T-helper 22 cell (primary cell): ENCODE measurements around the gene CARHSP1.
"Not testable (repeated sequence)": the region's sequence is repeated elsewhere in the genome, so short reads cannot be mapped to it uniquely, and the experiment has no call there.

ENCODE experiments used
- DNase-seq: peaks from one replicate; pipeline ENCODE4 v3.0.0-alpha.2; 2020; ENCODE audit warnings: low read depth

The CARHSP1 gene

DNA sequence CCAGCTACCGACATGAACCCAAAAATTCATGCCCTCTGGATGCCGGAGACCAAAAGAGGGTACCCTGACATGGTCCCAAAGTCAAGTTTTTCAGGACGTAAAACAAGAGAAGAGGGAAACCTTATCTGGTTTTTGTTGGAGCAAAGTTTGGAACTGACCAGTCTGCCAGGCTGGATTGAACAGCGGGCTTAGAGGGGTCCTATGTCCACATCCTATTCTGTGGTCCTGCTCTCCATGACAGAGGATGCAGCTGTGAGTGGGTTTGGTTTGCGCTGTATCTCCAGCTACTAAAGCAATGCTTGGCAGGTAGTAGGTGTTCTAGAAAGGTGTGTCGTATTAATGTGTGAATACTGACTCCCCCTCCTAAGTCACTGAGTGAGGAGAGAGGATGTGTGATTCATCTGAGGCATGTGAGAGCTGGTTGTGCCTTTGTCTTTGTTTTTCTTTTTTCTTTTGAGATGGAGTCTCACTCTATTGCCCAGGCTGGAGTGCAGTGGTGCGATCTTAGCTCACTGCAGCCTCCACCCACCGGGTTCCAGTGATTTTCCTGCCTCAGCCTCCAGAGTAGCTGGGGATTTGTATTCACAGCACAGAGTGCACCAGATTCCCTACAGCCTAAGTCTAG lies 40.2 kb downstream of the CARHSP1 start:
- DNase-seq = no peak

DNA sequence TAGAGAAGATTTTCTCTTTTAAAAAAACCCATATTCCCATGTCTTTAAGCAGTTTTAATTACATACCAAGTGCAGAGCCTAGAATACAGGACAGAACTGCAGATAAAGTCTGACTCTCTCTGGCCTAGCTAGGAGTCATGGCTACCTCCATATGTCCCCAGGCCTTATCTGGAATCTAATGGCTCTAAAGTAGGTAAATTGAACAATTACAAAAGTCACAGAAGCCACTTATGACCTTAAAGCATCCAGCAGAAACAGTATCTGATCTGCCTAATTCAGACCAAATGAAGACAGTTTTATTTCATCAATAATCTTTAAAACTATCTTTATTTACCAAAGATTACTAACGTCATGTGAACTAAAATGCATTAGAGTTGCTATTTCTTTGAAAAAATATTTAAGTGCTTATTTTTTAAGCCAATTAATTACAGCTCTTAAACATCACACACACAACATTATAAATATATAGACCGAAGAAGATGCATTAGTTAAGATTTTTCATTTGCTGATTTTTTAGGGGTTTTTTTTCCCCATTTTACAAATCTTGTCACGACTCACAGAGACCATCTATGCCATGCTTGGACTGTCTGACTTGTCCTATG lies 42.4 kb downstream of the CARHSP1 start:
- DNase-seq = no peak

DNA sequence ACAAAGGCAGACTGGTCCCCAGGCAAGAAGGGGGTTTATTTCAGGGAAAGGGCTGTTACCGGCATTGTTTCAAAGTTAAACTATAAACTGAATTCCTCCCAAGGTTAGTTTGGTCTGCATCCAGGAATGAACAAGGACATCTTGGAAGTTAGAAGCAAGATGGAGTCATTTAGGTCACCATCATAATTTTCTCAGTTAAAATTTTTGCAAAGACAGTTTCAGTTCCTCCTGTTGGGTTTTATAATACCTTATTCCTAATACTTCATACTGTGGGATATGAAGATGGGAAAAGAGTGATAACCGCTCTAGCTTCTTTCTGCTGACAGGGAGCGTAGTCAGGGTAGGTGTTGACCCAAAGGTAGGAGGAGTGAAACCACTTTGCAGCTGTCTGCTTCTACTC lies 46.4 kb downstream of the CARHSP1 start:
- no peak for DNase-seq

DNA sequence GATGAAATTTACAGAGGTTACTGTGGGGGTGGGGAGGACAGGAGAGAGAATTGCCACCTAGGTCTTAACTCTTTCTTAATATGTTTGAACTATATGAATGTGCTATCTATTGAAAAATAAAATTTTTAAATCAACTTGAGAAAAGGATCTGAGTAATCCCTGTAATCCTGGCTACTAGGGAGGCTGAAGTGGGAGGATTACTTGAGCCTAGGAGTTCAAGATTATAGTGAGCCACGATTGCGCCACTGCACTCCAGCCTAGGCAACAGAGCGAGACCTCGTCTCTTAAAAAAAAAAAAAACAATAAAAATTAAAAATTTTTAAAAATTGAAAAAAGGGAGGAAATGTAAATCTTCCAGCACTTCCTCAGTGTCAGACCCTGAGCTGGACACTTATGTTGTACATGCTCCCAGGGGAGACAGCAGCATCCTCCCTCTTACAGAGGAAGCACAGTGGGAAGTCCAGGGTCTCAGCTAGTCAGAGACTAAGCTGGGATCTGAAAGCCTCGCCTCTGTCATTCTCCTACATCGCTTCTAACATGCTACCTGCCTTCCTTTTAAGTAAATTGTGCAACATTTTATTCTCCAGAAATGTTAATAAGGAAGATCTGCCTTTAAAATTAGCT lies 49.3 kb downstream of the CARHSP1 start:
- DNase-seq = no peak

DNA sequence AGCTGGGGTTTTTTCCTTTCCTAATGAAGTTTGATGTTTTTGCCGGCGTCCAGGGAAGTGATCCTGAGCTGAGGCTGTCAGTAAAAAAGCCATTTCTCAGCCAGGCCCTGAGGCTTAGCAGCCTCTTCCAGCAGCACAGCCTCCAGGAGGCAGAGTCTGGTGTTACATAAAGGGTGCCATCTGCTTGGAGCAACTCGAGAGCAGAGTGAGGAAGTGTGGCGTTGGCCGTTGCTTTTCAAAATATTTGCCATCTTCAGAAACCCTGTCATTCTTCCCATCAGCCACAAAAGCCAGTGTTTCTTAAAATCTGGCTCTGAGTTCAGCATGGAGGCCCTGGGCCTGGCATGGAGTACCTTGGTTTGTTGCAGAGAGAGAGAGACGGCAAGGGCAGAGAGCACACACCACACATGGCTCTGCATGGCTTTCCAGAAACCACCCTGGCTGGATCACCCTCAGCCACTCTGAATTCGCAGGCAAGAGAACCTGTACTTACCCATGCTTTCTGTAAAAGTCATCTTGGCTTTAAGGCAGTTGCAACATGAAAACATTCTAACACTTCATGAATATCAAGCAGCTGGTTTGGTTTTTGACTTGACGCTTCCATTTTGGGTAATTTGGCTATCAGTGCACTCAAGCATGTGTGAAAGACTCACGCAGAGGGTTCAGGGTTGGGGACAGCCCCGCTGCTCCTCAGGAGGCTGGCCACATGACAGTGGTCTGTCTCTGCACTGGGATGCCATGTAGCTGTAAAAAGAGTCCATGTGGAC lies 50.1 kb downstream of the CARHSP1 start:
- no peak for DNase-seq

DNA sequence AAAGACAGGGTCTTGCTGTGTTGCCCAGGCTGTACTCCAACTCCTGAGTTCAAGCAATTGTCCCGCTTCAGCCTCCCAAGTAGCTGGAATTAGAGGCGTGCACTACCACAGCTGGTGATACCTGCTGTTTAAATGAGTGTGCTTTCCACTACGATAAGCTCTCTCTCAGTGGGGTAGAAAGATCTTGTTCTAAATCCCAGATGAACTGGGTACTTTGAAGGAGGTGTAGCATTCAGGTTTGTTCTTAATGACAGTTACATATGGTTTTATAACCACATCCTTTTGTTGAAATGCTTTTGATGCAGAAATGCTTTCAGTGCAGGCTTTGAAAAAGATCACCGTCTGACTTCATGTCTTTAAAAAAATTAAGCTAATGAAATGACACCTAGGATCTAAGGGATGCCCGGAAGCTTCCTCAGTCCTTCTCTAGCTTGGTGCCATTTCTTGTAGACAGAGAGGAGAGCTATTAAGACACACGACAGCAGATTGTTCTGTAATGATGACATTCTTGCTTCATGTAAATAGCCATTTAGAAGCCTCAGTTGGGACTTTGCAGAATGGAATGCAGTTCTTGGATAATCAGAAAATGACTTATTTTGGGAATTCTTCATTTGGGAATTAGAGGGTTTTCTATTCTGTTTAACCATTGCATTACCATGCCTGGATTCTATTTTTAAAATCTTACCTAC lies 51.7 kb downstream of the CARHSP1 start:
- DNase-seq = no peak

DNA sequence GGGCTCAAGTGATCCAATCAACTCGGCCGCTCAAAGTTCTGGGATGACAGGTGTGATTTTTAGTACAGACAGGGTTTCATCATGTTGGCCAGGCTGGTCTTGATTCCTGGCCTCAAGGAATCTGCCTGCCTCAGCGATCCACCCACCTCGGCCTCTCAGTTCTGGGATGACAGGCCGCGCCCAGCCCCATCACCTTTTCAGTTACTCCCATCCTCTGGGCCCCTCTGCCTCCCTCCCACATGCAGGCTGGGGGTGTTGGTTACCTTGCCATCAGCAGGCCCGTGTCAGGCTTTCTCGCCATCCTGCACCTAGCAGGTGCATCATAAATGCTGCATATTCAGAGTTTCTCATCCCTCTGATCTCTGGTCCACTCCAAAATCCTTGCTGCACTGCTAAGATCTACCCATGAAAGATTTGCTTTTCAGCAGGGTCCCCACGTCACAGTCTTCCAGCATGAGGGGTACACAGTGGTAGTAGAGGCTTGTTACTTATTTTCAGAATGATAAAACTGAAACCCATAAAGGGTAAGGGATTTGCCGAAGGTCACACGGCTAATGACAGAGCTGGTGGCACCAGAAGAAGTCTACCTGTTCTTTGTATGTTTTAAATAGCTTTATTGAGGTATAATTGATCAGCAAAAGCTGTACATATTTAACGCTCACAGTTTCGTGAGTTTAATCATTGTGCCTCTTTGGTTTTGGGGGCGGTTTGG lies 54.6 kb downstream of the CARHSP1 start:
- DNase-seq = no peak

DNA sequence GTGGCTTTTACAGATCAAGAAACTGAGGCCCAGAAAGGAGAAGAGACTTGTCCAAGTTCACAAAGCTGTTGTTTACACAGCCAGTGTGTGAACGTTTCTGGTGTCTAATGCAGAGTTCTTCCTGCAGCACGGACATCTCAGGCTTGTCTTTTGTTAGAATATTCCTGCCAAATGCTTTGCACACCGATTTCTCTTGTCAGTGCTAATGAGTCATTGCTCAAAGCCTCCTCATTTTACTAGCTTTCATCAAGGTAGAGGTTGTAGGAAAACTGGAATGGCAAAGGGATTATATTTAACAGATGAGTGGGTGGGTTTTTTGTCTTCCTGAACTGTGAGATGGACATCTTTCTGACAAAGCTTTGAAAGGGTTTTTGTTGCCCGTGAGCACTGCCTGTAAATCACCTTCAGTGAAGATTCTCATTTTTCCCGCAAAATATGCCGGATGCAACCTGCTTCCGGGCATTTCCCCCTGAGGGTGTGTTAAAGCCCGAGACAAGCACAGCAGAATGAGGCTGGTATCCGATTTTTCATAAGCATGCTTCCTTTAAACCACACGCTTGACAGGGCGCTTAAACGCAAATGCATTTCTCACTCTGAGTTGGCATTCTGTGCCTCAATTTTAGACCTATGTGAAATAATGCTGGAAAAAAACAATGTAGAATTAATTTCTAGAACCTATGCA lies 56.5 kb downstream of the CARHSP1 start:
- DNase-seq = no peak

DNA sequence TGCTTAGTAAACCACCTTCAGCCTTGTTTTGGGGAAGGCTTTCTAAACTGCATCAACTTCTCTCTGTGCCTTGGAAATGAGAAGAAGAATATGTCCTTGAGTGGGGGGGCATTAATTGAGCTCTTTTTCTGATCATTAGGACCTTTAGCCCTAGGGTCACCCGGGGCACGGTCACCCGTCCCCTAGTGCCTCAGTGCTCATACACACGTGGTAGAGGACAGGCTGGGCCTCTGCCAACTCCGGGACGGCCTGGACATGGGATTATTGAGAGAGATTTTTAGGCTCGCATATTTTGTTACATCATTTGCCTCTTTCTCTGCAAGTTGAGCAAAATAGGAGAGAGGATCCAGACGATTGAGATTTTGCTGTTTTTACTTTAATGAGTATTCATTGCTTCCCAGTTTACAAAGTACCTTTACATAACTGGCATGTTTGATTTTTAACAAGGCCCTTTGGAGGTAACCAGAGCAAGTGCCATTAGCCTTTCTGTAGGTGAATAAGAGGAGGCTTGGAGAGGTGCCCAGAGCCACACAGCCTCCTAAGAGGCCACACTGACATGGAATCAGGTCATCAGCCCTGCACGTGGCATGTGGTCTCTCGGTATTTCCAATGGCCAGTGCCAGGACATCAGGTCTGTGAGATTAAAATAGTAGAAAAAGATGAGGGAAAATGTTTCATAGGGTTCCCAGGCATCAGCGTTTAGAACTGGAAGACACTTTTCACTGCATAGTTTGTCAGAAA lies 60.0 kb downstream of the CARHSP1 start:
- no peak for DNase-seq

DNA sequence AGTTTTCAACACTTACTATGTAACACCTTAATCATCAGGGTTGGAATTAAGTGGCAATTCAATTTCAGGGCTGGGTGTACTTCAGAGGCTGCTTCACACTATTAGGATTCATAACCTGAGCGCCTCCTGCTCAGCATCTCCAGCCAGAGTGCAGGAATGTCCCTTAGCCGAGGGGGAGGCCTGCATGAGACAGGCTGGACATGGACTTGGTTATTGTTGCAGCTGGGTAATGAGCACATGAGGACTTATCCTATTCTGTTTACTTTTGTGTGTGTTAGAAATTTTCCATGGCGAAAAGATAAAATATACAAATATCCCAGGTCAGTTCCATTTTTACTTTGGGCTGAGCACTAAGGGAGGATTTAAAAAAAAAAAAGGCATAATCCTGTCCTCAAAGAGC lies 60.8 kb downstream of the CARHSP1 start:
- no peak for DNase-seq

DNA sequence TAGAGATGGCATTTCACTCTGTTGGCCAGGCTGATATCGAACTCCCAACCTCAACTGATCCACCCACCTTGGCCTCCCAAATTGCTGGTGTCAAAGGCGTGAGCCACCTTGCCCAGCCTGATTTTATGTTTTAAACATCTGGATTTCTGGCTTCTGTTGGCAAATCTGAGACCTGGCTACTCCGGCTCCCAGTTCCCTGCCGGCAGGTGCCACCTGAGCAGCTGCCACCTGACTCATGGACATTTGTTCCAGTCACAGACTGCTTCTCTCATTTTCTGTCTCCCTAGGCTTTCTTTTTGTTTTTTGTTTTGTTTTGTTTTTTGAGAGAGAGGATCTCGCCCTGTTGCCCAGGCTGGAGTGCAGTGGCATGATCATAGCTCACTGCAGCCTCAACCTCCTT lies 61.6 kb downstream of the CARHSP1 start:
- no peak for DNase-seq

DNA sequence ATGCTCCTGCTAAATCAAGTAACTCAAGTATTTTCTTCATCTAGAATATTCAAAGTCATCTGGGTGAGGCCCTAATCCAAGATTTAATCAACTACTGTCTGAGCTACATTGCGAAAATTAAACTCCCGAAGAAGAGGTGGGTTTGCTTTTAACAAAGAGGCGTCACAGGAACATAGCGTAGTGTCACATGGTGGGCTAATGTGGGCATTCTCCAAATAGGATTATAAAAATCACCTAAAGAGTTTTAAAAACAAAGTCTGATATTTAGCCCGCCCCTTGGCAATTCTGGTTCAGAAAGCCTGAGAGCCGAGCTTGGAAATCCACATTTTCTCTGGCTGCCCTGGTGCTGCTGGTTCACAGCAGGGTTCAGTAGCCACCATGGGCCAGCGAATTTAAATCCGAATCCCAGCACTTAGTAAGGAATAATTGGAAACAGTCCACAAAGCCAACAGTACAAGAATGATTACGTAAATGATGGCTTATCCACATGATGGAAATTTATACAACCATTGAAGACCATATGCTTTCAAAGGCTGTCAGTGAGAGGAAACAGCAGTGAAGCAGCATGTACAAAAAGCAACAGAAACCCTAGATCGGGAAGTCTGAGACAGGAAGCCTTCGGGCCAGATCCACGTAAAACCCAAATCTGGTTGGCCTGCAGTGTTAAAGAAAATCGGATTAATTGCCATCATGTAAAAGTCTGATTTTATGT lies 62.4 kb downstream of the CARHSP1 start:
- DNase-seq = no peak

DNA sequence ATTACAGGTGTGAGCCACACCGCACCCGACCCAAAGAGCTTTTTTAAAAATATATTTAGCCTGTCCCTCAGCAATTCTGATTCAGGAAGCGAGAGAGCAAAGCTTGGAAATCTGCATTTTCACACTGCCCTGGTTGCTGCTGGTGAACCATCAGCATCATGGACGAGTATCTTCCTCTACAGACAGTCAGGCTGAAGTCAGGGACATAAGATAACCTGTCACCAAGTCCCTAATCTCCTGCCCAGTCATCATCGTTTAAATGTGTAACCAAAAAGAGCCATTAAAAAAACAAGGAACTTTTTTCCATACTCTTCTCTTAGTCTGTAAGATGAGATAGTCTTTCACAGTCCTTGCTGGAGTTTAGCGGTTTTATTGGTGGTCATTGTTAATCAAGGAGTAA lies 64.5 kb downstream of the CARHSP1 start:
- no peak for DNase-seq

DNA sequence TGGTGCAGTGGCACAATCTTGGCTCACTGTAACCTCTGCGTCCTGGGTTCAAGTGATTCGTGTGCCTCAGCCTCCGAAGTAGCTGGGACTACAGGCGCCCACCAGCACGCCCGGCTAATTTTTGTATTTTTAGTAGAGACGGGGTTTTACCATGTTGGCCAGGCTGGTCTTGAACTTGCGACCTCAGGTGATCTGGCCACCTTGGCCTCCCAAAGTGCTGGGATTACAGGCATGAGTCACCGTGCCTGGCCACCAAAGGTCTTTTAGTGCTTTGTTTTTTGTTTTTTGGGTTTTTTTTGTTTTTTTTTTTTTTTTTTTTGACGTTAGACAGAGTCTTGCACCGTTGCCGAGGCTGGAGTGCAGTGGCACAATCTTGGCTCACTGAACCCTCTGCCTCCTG lies 65.1 kb downstream of the CARHSP1 start:
- not testable (repeated sequence) for DNase-seq
